ENCODE measurements around the gene ZNG1F. TPM values are rescaled to one million over a fixed set of nuclear protein-coding genes. Genes with fewer than 3 reads are reported as not detected.
A peak's percentile ranks its signal among the peaks of the same experiment; 100 is the strongest.
"Not testable (repeated sequence)": the region's sequence is repeated elsewhere in the genome, so short reads cannot be mapped to it uniquely, and the experiment has no call there.

ZNG1F gene
- total RNA-seq, 1 experiment from 2014 or later, result 36.0 TPM

DNA sequence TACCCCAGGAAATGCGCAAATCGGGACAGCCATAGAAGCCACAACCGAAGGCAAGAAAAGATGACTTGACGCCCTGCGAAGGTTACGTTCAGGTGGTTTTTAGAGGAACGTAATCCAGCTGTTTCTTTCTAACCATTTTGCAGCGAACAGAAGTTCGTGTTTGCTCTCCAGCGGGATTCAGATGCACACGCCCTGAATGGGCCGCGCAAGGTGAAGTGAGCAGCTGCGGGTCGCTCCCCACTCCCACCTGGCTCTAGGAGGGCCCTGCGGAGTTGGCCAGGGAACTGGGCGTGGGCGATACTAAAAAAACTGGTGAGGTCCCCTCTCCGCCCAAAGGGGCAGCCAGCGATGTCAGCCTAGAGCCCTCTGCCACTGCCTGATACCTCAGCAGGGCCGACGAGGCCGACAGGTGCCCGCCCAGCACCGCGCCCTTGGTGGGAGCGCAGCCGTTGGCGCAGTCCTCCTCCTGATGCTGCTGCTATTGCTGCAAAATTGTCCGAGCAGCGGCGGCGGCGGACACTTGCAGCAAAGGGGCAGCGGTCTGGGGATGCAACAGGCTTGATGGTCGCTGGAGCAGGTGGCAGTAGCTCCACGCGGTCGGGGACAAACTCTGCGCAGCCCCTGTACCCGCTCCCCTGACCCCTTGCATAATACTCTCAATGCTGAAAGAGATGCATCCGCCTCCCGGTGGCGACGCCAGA, 62.2 kb downstream of the ZNG1F start:
- not testable (repeated sequence) for H3K9me3 ChIP-seq (replicated peaks); H3K4me1 ChIP-seq; H3K36me3 ChIP-seq; H3K27ac ChIP-seq; H3K27me3 ChIP-seq; H3K4me3 ChIP-seq; DNase-seq

DNA sequence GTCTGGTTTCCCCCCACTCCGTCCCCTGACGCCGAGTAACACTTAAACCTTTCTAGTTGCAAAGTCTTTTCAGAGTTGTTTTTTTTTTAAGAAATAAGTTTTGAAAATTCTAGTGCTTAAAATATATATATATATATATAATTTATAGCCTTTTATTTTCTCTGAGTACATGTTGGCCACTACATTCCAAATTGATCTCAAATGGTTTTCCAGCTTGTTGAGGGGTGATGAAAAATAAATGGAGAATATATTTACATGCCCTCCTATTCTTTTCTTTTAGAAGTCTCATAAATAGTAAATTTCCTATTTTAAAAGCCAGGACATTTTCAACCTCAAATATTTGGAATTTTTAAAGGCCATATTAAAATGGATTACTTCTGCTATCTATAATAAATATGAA, 63.2 kb downstream of the ZNG1F start:
- H3K36me3 ChIP-seq; H3K27ac ChIP-seq; H3K4me1 ChIP-seq; H3K4me3 ChIP-seq; H3K27me3 ChIP-seq; DNase-seq; H3K9me3 ChIP-seq (replicated peaks): not testable (repeated sequence)

DNA sequence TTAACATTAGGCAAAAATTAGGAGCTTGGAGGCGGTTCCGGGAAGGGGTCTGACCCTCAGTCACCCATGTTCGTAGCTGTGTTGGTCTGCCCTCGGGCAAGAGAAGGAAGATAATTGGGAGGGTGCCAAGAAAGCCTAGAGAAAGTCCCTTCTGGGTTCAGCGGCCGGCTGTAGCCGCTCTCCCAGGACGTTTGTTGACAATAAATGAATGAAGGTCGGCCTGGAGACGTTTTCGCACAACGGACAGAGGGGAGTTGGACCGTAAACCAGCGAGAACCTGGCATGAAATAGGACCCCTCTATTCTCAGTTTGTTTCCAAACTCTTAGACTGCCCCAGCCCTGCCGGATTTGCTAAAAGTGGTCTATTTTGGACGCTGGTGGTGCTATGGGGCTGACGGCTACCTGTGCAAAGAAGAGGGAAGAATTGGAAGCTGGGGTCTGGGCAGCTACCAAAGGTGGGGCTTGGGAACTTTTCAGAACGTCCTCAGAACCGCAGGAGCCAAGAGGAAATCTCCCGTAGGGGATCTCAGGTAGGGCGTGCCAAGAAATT, 63.9 kb downstream of the ZNG1F start:
- not testable (repeated sequence) for H3K4me1 ChIP-seq; H3K27me3 ChIP-seq; H3K9me3 ChIP-seq (replicated peaks); H3K36me3 ChIP-seq; H3K4me3 ChIP-seq; H3K27ac ChIP-seq; DNase-seq

DNA sequence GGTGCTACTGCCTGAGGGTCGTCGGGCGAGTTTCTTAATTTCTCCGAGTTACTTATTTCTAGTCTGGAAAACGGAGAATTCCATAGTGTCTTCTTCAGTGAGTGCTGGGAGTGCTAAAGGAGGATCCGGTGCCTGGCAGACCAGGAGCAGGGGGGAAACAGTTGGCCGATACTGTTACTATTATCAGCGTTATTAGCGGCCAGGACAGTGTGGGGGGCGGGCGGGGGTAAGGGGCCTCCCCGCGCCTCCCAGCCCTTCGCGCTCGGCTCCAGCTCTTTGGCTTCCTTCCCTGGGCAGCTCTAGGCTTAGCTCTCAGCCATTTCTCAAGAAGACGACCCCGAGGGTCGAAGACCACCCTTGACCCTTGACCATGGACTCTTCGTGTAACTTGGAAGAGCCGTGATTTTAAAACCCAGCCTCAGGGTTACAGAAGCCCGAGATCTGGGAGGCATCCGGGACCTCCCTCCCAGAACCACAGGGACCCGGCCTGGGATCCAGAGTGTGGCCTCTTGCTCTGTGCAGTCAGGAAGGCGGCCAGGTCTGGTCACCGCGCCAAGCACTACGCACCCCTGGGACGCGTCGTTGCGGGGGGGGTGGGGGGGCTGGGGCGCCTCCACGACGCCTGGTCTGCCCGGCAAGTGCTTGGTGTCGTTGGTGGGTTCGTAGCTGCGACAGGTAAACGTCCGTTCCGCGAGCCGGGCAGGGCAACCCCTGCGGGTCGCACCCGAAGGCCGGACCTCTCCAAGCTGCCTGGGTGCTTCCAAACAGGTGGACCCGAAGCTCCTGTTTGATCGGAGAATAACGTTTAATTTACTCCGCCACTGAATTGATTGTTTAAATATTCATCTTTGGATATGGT, 64.6 kb downstream of the ZNG1F start:
- H3K4me1 ChIP-seq; H3K36me3 ChIP-seq; H3K9me3 ChIP-seq (replicated peaks); H3K27me3 ChIP-seq; H3K4me3 ChIP-seq; H3K27ac ChIP-seq; DNase-seq: not testable (repeated sequence)

DNA sequence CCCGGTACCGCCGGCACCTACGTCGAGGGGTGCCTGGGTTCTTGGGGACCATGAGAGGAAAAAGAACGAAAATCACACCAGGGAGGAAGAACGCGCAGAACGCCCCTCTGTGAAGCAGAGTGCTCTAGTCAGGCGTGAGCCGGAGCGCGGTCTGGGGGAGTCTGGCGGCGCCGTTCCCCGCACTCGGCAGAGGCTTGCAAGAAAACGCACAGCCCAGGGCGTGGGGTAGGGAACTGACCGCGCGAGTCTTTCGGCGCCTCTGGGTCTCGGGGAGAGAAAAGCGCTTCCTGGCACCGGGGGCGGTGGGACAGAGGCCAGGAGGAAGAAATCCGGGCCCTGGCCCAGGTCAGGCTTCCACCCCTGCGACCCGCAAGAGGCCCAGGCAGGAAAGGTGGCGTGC, 65.3 kb downstream of the ZNG1F start:
- not testable (repeated sequence) for H3K4me1 ChIP-seq; DNase-seq; H3K9me3 ChIP-seq (replicated peaks); H3K36me3 ChIP-seq; H3K4me3 ChIP-seq; H3K27me3 ChIP-seq; H3K27ac ChIP-seq

DNA sequence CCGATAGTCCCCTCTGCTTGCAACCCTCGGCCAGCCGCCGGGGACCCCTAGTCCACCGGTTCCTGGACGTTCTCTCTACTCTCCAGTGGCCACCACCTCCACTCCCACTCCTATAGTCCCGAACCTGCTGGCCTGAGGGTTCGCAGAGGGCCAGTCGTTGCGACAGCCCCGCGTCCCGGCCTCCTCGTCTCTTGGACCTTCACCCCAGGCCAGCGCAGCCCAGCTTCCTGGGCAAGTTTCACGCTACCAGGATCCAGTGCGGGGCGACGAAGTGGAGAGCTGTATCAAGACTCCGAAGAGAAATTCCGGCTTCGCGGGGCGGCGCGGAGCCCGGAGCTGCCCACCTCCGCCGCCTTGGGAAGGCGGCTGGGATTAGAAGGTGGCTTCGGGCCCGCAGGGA, 65.7 kb downstream of the ZNG1F start:
- not testable (repeated sequence) for H3K4me1 ChIP-seq, DNase-seq

DNA sequence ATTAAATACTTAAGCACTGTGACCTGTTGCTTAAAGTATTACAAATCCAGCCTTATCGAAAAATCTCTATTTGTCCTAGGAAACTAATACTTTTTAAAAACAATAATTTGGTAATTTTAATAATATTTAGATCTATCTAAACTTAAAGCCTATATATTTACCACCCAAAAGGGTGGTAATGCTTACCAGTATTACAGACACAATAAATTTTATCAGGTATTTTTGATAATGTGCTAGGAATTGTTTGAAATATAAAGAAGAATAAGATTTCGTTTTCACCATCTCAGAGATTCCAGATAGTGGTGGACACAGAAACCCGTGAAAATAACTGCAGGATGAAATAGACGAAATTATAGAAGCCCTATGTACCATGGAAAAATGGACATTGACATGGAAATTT, 68.4 kb downstream of the ZNG1F start:
- H3K36me3 ChIP-seq; H3K4me1 ChIP-seq; H3K27ac ChIP-seq; H3K4me3 ChIP-seq; H3K27me3 ChIP-seq; DNase-seq; H3K9me3 ChIP-seq (replicated peaks): not testable (repeated sequence)

More for the DNA sequence above, 65.7 kb downstream of the ZNG1F start:
- not testable (repeated sequence) for H3K36me3 ChIP-seq; H3K9me3 ChIP-seq (replicated peaks); H3K4me3 ChIP-seq; H3K27ac ChIP-seq; H3K27me3 ChIP-seq

DNA sequence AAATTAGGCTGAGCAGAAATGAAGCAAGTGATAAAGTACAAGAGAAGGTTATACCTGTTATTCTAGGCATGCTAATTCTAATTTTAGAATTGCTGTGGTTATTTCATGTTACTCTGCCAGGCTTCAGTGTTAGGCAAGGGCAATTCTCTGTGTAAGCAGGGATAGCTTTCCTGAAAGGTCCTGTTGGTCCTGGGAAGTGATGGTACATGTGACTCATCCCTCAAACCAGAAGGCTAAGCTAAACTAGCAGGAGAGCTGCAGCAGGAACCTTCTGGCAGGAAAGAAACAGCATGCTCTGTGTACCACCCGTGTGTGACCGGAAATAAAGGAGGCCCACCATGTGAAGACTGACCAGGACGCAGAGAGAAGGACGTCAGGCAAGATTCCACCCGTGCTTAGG, 69.4 kb downstream of the ZNG1F start:
- not testable (repeated sequence) for H3K4me3 ChIP-seq; H3K27me3 ChIP-seq; H3K27ac ChIP-seq; H3K36me3 ChIP-seq; H3K9me3 ChIP-seq (replicated peaks); H3K4me1 ChIP-seq; DNase-seq

DNA sequence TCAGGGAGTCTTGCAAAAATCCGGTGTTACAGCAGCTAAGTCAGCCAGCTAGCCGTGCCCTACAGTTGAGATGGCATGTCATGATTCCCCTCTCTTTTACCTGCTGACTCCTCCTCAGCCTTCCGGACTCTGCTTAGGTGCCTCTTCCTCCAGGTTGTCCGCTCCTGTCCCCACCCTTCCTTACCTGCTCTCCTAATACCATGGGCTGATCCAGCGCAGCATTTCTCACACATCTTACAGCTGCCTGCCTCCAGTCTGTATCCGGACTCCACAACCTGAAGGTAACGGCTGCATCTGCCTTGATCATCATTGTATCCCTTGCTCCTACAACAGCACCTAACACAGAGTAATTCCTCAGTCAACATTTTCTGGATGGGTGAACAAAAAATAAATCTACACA, 69.8 kb downstream of the ZNG1F start:
- H3K9me3 ChIP-seq (replicated peaks); H3K27me3 ChIP-seq; H3K4me1 ChIP-seq; DNase-seq; H3K36me3 ChIP-seq; H3K27ac ChIP-seq; H3K4me3 ChIP-seq: not testable (repeated sequence)

DNA sequence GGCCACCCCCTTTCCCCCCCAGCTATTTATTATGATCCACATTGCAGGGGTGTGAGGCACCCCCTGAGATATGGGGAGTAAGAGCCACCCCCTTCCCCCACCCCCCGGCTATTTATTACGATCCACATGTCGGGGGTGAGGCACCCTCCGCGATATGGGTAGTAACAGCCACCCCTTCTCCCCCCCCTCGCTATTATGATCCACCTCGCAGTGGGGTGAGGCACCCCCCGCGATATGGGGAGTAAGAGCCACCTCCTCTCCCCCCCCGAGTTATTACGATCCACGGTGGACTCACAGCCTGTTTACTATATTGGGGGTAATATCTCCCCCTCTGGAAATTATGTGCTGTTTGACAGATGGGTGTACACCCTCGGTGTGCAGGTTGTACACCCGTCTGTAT, 75.8 kb downstream of the ZNG1F start:
- H3K27me3 ChIP-seq; H3K4me3 ChIP-seq; H3K27ac ChIP-seq; H3K4me1 ChIP-seq; H3K9me3 ChIP-seq (replicated peaks); DNase-seq; H3K36me3 ChIP-seq: not testable (repeated sequence)

DNA sequence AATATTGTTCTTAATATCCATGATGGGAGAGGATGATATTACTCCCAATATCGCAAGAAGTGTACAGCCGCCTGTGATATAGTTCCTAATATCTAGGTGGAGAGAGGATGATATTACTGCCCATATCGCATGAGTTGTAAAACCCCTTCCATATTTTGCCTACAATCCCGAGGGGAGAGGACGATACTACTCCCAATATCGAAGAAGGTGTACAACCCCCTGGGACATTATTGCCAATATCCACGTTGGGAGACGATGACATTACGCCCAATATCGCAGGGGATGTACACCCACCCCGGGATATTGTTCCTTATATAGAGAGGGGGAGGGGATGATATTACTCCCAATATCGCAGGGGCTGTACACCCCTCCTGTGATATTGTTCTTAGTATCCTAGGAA, 77.7 kb downstream of the ZNG1F start:
- DNase-seq; H3K4me3 ChIP-seq; H3K9me3 ChIP-seq (replicated peaks); H3K36me3 ChIP-seq; H3K27me3 ChIP-seq; H3K27ac ChIP-seq; H3K4me1 ChIP-seq: not testable (repeated sequence)

DNA sequence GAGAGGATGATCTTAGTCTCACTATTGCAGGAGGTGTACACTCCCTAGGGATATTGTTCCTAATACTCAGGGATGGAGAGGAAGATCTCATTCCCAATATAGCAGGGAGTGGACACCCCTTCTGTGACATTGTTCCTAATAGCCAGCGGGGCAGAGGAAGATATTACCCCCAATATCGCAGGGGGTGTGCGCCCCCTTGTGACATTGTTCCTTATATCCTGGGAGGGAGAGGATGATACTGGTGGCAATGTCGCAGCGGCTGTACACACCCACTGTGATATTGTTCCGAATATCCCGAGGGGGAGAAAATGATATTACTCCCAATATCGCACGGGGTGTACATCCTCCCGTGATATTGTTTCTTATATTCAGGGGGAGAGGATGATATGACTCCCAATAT, 78.2 kb downstream of the ZNG1F start:
- not testable (repeated sequence) for H3K4me1 ChIP-seq; H3K27me3 ChIP-seq; H3K27ac ChIP-seq; H3K9me3 ChIP-seq (replicated peaks); H3K4me3 ChIP-seq; H3K36me3 ChIP-seq
- DNase-seq, result peak in 1 of 2 experiments; percentile 31

DNA sequence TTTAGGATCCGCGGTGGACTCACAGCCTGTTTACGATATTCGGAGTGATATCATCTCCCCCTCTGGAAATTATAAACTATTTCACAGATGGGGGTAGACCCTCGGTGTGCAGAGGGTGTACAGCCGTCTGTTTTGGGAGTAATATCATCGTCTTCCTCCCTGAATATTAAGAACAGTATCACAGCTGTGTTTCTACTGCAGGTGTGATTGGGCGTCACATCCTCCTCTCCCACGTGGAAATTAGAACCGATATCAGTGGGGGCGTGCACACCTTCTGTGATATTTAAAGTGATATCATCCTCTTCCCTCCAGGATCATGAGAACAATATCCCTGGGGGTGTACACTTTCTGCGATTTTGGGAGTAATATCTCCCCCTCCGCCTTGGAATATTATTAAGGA, 79.9 kb downstream of the ZNG1F start:
- not testable (repeated sequence) for H3K27ac ChIP-seq; H3K4me1 ChIP-seq; H3K27me3 ChIP-seq; DNase-seq; H3K4me3 ChIP-seq; H3K9me3 ChIP-seq (replicated peaks); H3K36me3 ChIP-seq

DNA sequence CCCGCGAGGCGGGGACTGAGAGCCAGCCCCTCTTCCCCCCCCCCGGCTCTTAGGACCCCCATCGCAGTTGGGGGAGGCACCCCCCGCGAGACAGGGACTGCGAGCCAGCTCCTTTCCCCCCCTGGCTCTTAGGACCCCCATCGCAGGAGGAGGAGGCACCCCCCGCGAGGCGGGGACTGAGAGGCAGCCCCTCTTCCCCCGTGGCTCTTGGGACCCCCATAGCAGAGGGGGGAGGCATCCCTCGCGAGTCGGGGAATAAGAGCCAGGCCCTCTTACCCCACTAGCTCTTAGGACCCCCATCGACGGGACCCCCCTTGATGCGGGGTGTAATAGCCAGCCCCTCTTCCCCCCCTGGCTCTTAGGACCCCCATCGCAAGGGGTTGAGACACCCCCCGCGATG, 80.3 kb downstream of the ZNG1F start:
- not testable (repeated sequence) for H3K27me3 ChIP-seq; H3K9me3 ChIP-seq (replicated peaks); H3K4me1 ChIP-seq; H3K4me3 ChIP-seq; DNase-seq; H3K36me3 ChIP-seq; H3K27ac ChIP-seq

DNA sequence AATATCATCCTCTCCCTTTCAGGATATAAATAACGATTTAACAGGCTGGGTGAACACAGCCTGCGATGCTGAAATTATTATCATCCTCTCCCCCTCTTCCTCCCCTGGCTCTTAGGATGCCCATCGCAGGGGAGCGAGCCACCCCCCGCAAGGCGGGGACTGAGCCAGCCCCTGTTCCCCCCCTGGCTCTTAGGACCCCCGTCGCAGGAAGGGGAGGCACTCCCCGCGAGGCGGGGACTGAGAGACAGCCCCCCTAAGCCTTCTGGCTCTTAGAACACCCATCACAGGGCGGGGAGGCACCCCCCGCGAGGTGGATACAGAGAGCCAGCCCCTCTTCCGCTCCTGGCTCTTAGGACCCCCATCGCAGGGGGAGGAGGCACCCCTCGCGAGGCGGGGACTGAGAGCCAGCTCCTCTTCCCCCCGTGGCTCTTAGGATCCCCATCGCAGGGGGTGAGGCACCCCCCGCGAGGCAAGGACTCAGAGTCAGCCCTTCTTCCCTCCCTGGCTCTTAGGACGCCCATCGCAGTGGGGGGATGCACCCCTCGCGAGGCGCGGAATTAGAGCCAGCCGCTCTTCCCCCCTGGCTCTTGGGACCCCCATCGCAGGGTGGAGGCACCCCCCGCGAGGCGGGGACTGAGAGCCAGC, 82.5 kb downstream of the ZNG1F start:
- not testable (repeated sequence) for DNase-seq; H3K9me3 ChIP-seq (replicated peaks); H3K36me3 ChIP-seq; H3K4me1 ChIP-seq; H3K27me3 ChIP-seq; H3K4me3 ChIP-seq; H3K27ac ChIP-seq

Data from SJCRH30 (cell line).